ENCODE data around the gene RPL13A. TPM values are rescaled to one million over a fixed set of nuclear protein-coding genes. Genes with fewer than 3 reads are reported as not detected.
A peak's percentile ranks its signal among the peaks of the same experiment; 100 is the strongest.

The RPL13A gene
- total RNA-seq, 1 donor from 2014 or later, result 1,829 TPM

- intact Hi-C loops (cut with DNase I), result loop anchor here (10.0 kb wide), 1 partner anchor 221 kb away; no protein-coding TSS in a partner anchor
- peaks cover 21% of the 10 kb centered on the region for H3K36me3 ChIP-seq
- TF ChIP-seq, protein P1, sequence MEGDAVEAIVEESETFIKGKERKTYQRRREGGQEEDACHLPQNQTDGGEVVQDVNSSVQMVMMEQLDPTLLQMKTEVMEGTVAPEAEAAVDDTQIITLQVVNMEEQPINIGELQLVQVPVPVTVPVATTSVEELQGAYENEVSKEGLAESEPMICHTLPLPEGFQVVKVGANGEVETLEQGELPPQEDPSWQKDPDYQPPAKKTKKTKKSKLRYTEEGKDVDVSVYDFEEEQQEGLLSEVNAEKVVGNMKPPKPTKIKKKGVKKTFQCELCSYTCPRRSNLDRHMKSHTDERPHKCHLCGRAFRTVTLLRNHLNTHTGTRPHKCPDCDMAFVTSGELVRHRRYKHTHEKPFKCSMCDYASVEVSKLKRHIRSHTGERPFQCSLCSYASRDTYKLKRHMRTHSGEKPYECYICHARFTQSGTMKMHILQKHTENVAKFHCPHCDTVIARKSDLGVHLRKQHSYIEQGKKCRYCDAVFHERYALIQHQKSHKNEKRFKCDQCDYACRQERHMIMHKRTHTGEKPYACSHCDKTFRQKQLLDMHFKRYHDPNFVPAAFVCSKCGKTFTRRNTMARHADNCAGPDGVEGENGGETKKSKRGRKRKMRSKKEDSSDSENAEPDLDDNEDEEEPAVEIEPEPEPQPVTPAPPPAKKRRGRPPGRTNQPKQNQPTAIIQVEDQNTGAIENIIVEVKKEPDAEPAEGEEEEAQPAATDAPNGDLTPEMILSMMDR (IDR thresholded peaks at IDR 0.05), result no peak
- no peak overlapping the region for H3K27ac ChIP-seq
- no peaks in the 10 kb centered on the region for H3K9me3 ChIP-seq
- H3K27me3 ChIP-seq, result peaks cover 10% of the 10 kb centered on the region
- ATAC-seq, result no peak
- no peak overlapping the region for H3K4me3 ChIP-seq
- H3K4me1 ChIP-seq, result peaks cover 10% of the 10 kb centered on the region
- DNase-seq, result no peak
These were observed 41.4 kb upstream of the RPL13A start for GRCh38 chr19:49445997-49446396.

DNA sequence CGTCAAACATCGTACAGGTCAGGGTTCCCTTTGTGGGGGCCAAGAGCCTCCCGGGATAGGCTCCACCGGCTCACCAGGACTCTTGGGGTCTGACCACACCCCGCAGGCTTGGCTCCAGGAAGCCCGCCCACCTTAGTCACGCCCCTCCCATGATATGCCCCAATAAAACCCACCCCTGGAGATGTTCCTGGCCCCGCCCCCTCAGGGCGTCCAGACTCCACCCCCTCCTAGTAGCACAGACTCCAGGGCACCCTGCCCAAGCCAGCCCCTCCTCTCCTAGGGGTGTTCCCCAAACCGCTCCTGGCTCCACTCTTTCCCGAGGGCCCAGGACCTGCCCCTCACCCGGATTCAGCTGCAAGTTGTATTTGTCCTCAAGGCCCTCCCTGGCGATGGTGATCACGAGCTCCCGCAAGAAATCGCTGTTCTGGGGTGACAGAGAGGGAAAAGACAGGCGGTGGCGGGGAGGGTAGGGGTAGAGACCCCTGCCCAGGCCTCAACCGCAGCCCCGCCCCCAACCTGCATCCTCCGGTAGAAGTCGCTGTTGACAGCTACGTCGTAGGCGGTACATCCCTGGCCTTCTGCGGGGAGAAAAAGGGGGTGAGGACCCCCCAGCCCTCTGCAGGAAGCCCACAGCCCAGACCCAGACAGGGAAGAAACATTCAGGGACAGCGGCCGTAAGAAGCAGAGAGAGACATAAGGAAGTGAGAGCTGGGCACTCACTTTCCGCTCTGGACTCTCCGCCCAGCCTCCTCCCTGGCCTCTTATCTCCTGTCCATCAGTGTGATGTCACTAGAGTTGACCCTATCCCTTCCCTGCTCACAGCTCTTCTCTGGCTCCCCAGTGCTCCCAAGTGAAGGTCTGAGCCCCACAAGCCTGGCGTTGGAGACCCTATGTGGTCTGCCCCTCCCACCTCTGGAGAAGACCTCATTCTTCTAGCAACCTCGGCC is 39.6 kb upstream of the RPL13A start:
- H3K27ac ChIP-seq, result no peak overlapping the region
- TF ChIP-seq, protein P1 (IDR thresholded peaks at IDR 0.05), result no peak
- no peak overlapping the region for H3K4me3 ChIP-seq
- no peaks in the 10 kb centered on the region for H3K9me3 ChIP-seq
- H3K36me3 ChIP-seq, result peaks cover 21% of the 10 kb centered on the region
- H3K27me3 ChIP-seq, result no peaks in the 10 kb centered on the region
- no peak for ATAC-seq
- DNase-seq, result no peak
- intact Hi-C loops (cut with DNase I), result loop anchor here (10.0 kb wide), 1 partner anchor 223 kb away; no protein-coding TSS in a partner anchor
- H3K4me1 ChIP-seq, result peaks cover 10% of the 10 kb centered on the region

- no peak for ATAC-seq
- DNase-seq, result no peak
- Histone ChIP-seq H3K36me3 (peaks cover 21% of the 10 kb centered on the region), H3K4me1 (peaks cover 10% of the 10 kb centered on the region), H3K27ac (no peak overlapping the region), H3K4me3 (no peak overlapping the region), H3K9me3 (no peaks in the 10 kb centered on the region), H3K27me3 (no peaks in the 10 kb centered on the region)
- TF ChIP-seq, protein P1 (IDR thresholded peaks at IDR 0.05), result no peak
- intact Hi-C loops (cut with DNase I), result loop anchor here (10.0 kb wide), 1 partner anchor 224 kb away; no protein-coding TSS in a partner anchor
These were observed 39.0 kb upstream of the RPL13A start for GRCh38 chr19:49448432-49448786.

GRCh38 chr19:49450405-49450804 is 37.0 kb upstream of the RPL13A start:
- Histone ChIP-seq H3K27ac (no peak overlapping the region), H3K27me3 (no peaks in the 10 kb centered on the region), H3K36me3 (peaks cover 21% of the 10 kb centered on the region), H3K4me1 (peaks cover 11% of the 10 kb centered on the region), H3K4me3 (peak overlapping the region; percentile 92), H3K9me3 (no peaks in the 10 kb centered on the region)
- ATAC-seq (no peak), DNase-seq (no peak)
- intact Hi-C loops (cut with DNase I), result no loop called here
- TF ChIP-seq, protein P1 (IDR thresholded peaks at IDR 0.05), result no peak

DNA sequence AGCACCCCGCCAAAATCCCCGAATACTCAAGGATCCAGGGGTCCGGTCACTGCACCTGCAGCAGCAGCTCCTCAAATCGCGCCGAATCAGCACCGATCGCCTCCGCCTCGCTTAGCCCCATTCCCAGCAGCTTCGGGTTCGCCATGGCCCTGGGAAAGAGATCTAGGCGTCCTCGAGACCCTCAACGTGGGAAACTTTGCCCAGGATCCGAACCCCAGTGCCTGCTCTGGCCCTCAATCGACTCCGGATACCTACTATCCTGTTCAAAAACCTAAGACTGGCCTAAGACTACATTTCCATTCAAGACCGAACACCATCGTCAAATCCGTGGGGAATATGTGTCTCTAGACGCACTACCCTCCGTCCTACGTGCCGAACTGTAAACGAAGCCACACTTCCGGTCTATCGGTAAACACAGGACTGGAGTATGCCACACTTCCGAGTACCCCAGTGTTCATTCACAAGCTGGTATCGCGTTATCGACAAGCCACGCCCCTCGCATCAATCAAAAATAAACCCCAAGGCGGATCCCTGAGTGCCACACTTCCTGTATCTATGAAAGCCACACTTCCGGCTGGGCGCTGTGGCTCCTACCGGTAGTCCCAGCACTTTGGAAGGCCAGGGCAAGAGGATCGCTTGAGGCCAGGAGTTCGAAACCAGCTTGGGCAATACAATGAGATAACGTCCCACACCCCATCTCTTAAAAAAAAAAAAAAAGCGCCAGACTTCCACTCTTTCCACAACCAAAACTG is 35.8 kb upstream of the RPL13A start, which contains the start of gene PIH1D1:
PIH1D1 (minus strand) TSS at position 385 of the 752 bp plus-strand sequence; CDS start at position 145, 240 bp downstream.
- peak within 1 kb of the TSS; percentile 95 for H3K27ac ChIP-seq
- H3K27me3 ChIP-seq, result no peaks in the 10 kb centered on the region
- H3K36me3 ChIP-seq, result peaks cover 19% of the 10 kb centered on the region
- ATAC-seq (peak; percentile 85), DNase-seq (peak; percentile 96)
- H3K9me3 ChIP-seq, result no peaks in the 10 kb centered on the region
- peak within 1 kb of the TSS; percentile 92 for H3K4me3 ChIP-seq
- intact Hi-C loops (cut with DNase I), result no loop called here
- H3K4me1 ChIP-seq, result peaks cover 11% of the 10 kb centered on the region
- TF ChIP-seq, protein P1 (IDR thresholded peaks at IDR 0.05), result no peak
